ENCODE measurements around the gene OR1K1.

OR1K1 gene

DNA sequence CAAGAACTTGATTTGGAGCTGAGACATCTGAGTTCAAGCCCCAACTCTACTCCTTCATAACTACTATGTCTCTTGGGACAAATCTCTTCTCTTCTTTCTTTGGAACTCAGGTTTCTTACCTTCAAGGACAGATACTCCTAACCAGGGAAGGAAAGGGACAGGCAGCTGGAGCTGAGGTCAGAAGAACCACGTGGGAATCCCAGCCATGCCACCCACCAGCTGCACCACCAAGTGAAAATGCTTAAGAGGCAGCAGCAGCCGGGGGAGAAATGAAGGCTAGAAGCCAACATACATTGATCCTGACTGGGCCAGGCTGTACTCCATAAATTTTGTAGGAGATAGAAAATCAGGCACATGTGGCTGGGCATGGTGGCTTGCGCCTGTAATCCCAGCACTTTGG, 20.7 kb upstream of the OR1K1 start:
- CTCF ChIA-PET, result interaction anchor here (2.1 kb wide), 1 partner anchor 31 kb away, joined by 5 read pairs; no protein-coding TSS in a partner anchor
- TF ChIP-seq, protein P1, sequence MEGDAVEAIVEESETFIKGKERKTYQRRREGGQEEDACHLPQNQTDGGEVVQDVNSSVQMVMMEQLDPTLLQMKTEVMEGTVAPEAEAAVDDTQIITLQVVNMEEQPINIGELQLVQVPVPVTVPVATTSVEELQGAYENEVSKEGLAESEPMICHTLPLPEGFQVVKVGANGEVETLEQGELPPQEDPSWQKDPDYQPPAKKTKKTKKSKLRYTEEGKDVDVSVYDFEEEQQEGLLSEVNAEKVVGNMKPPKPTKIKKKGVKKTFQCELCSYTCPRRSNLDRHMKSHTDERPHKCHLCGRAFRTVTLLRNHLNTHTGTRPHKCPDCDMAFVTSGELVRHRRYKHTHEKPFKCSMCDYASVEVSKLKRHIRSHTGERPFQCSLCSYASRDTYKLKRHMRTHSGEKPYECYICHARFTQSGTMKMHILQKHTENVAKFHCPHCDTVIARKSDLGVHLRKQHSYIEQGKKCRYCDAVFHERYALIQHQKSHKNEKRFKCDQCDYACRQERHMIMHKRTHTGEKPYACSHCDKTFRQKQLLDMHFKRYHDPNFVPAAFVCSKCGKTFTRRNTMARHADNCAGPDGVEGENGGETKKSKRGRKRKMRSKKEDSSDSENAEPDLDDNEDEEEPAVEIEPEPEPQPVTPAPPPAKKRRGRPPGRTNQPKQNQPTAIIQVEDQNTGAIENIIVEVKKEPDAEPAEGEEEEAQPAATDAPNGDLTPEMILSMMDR (IDR thresholded peaks at IDR 0.05; ENCODE audit: insufficient read depth, low read length, missing control alignments), result no peak
- POLR2A ChIA-PET, result no interaction called here
- H3K4me3 ChIP-seq (ENCODE audit: low read depth, low read length), result no peak overlapping the region
- no peak for DNase-seq (ENCODE audit: low read depth, low spot score)

DNA sequence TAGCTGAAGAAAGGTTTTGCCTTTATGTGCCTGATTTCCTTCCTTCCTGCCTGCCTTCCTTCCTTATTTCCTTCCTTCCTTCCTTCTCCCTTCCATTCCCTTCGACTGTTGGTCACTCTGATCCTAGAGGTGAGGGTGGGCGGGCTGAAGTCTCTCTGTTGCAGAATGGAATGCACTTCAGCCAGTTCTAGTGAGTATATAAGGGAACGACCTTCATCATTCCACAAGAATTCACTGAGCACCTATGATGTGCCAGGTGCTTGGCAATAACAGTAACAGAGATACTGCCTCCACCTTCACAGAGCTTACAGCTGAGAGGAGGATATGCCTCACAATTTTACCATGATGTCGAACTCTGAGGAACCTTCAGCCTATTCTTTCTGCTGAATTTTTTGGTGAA, 19.9 kb upstream of the OR1K1 start:
- TF ChIP-seq, protein P1 (IDR thresholded peaks at IDR 0.05; ENCODE audit: insufficient read depth, low read length, missing control alignments), result no peak
- H3K4me3 ChIP-seq (ENCODE audit: low read depth, low read length), result no peak overlapping the region
- DNase-seq (ENCODE audit: low read depth, low spot score), result no peak
- CTCF ChIA-PET, result no interaction called here
- POLR2A ChIA-PET, result no interaction called here

- no peak overlapping the region for H3K4me3 ChIP-seq (ENCODE audit: low read depth, low read length)
- CTCF ChIA-PET, result no interaction called here
- POLR2A ChIA-PET, result no interaction called here
- no peak for DNase-seq (ENCODE audit: low read depth, low spot score)
- TF ChIP-seq, protein P1 (IDR thresholded peaks at IDR 0.05; ENCODE audit: insufficient read depth, low read length, missing control alignments), result no peak
Observed at GRCh38 chr9:122781671-122782070, 18.3 kb upstream of the OR1K1 start.

DNA sequence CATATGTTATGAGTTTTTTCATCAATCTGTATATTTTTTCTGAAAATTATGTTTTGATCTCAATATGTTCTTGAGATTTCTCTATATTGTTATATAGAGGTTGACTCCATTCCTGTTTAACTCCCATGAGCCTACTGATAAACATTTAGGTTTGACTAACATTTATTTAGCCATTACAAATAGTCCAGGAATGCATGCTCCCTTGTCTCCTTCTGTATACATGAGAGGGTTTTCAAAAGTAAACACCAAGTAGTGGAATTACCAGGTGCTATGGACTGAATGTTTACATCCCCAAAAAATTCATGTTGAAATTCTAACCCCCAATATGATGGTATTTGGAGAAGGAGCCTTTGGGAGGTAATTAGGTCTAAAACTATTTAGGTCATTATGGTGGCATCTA, 14.7 kb upstream of the OR1K1 start:
- POLR2A ChIA-PET, result no interaction called here
- CTCF ChIA-PET, result no interaction called here

DNA sequence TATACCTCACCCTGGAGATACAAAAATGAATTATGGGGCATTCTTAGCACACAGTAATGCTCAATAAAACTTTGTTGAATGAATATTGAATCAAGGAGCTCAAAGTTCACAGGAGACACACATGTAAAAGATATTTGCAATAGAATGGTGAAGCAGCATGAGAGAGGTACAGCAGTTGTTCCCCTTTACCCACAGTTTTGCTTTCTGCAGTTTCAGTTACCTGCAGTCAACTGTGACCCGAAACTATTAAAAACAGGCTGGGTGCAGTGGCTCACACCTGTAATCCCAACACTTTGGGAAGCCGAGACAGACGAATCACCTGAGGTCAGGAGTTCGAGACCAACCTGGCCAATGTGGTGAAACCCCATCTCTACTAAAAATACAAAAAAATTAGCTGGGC, 13.6 kb upstream of the OR1K1 start:
- H3K4me3 ChIP-seq (ENCODE audit: low read depth, low read length), result no peak overlapping the region
- ChIA-PET CTCF (no interaction called here), POLR2A (no interaction called here)
- TF ChIP-seq, protein P1 (IDR thresholded peaks at IDR 0.05; ENCODE audit: insufficient read depth, low read length, missing control alignments), result no peak
- no peak for DNase-seq (ENCODE audit: low read depth, low spot score)

More for the DNA sequence above, 14.7 kb upstream of the OR1K1 start:
- no peak for DNase-seq (ENCODE audit: low read depth, low spot score)
- TF ChIP-seq, protein P1 (IDR thresholded peaks at IDR 0.05; ENCODE audit: insufficient read depth, low read length, missing control alignments), result no peak
- H3K4me3 ChIP-seq (ENCODE audit: low read depth, low read length), result no peak overlapping the region

GRCh38 chr9:122788831-122789230, 11.1 kb upstream of the OR1K1 start, which contains the start of gene OR5C1:
Gene OR5C1 (plus strand): TSS chr9:122788933. CDS start chr9:122788933, 0 bp downstream.
- ChIA-PET POLR2A (no interaction called here), CTCF (no interaction called here)
- TF ChIP-seq, protein P1 (IDR thresholded peaks at IDR 0.05; ENCODE audit: insufficient read depth, low read length, missing control alignments), result no peak
- H3K4me3 ChIP-seq (ENCODE audit: low read depth, low read length), result no peak within 1 kb of the TSS
- DNase-seq (ENCODE audit: low read depth, low spot score), result no peak

All from AG04449 (cell line).